VCaP (cell line): ENCODE data around the gene PGGHG.

Source experiments
- H3K27ac ChIP-seq: fragments of 450-650 bp; 2 replicates; pipeline ENCODE4 v1.5.1; 2017
- TF ChIP-seq, protein P1 (sequence below): fragments of 450-650 bp; conservative IDR thresholded peaks from 2 replicates; pipeline ENCODE4 v1.5.1; 2017; ENCODE audit warnings: mild to moderate bottlenecking, moderate library complexity

PGGHG gene

DNA sequence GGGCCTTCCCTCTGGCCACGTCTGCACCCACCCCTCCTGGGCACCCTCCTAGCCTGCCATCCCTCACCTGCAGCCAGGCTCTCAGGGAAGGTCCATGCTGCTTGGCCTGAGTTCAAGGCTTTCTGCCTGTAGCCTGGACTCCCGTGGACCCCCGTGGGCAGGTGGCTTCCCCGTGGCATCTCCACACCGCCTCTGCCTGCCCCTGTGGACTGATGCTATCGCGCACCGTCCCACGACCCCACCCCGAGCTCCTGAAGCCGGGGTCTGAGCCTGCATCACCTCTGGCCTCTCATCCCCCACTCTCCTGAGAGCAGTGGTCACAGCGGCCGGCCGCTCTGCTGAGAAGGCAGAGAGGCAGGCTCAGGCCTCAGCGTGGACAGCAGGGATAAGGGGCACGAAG is 5.9 kb downstream of the PGGHG start:
- H3K27ac ChIP-seq: no peak overlapping the region
- TF ChIP-seq, protein P1, sequence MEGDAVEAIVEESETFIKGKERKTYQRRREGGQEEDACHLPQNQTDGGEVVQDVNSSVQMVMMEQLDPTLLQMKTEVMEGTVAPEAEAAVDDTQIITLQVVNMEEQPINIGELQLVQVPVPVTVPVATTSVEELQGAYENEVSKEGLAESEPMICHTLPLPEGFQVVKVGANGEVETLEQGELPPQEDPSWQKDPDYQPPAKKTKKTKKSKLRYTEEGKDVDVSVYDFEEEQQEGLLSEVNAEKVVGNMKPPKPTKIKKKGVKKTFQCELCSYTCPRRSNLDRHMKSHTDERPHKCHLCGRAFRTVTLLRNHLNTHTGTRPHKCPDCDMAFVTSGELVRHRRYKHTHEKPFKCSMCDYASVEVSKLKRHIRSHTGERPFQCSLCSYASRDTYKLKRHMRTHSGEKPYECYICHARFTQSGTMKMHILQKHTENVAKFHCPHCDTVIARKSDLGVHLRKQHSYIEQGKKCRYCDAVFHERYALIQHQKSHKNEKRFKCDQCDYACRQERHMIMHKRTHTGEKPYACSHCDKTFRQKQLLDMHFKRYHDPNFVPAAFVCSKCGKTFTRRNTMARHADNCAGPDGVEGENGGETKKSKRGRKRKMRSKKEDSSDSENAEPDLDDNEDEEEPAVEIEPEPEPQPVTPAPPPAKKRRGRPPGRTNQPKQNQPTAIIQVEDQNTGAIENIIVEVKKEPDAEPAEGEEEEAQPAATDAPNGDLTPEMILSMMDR: no peak

DNA sequence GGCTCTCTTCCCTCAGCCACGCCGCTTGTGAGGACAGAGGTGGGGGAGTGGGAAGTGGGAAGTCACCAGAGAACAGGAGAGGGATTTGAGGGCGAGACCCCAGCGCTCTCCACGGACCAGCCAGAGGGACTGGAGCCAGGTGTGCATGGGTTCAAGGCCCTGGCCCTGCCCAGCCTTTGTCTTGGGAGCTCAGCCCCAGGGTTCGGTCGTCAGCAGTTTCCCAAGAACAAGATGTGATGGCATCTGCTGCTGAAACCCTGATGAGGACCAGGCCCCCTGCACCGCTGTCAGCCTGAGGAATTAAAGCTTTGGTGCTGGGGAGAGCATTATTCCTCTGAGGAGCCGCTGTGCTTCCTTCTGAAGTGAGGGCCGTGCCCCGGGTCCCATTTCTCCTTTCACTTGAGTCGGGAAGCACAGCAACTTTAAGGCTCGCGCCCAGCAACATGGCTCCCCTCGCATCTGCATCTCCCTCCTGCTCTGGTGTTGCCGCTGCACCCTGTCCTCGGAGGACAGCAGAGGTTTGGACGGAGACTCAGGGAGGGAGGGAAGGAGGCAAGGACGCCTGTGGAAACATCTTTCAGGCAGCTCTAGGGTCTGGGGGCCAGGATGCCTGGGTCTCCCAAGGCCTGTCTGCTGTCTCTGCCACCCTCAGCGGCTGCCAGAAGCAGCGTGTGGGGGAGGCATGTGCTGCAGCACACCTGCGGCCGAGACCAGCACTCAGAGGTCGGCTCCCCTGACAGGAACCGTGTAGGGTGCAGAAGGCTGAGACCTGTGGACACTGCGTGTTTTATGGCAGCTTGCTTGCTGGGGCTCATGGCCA is 6.6 kb downstream of the PGGHG start:
- TF ChIP-seq, protein P1: no peak
- no peak overlapping the region for H3K27ac ChIP-seq

DNA sequence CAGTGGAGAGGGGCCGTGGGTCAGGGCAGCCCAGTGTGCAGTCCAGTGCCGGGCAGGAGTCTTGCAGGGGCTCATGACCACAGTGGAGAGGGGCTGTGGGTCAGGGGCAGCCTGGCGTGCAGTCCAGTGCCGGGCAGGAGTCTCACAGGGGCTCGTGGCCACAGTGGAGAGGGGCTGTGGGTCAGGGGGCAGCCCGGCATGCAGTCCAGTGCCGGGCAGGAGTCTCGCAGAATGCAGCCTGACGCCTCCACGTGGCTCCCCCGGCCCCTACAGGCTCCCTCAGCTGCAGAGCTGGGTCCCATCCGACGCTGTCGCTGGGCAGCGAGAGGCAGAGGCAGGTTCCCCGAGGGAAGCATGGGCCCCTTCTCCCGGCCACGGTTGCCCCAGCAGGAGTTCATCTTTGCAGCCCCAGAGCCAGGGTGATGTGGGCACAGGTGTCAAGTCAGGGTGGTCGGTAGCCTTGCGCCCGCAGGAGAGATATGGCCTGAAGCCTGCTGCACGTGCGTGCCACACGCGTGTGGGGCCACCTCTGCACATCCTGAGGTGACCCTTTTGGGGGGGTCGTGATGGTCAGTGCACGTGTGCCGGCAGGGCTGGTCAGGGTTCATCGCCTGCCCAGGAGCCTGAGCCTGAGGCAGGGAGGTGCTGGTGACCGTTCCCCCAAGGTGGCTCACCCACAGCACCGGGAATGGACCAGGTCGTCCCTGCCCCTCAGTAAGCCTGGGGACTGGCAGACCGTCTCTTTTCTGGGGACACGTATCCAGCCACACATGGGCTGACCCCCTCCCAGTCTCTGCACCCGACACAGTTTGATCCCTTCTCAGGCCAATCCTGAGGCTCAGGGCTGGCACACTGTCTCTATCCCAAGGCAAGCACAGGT is 7.5 kb downstream of the PGGHG start:
- no peak overlapping the region for H3K27ac ChIP-seq
- TF ChIP-seq, protein P1: no peak

DNA sequence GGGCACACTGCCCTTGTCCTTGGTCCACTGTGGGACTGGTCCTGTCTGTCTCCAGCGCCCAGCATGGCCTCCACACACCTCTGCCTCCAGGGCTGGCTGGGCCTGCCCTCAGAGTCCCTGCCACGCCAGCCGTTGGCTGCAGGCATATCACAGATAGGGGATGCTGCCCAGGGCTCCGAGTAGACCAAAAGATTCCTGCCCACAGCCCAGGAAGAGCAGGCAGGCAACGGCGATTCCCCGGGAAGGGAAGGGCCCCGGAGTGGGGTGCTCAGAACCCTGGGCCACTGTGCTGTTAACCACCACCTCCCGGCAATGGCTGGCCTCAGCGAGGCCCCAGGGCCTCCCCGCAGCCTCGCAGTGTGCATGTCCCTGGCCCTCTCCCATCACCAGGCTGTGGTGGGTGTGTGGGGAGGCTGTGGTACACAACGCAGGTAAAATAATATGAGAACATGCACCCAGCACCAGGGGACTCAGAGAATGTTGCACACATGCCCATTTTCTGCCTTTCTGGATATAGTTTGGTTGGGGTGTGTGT is 8.2 kb downstream of the PGGHG start:
- H3K27ac ChIP-seq: no peak overlapping the region
- TF ChIP-seq, protein P1: no peak

- TF ChIP-seq, protein P1: no peak
- no peak overlapping the region for H3K27ac ChIP-seq
These were observed 8.9 kb downstream of the PGGHG start for GRCh38 chr11:297586-298405.

DNA sequence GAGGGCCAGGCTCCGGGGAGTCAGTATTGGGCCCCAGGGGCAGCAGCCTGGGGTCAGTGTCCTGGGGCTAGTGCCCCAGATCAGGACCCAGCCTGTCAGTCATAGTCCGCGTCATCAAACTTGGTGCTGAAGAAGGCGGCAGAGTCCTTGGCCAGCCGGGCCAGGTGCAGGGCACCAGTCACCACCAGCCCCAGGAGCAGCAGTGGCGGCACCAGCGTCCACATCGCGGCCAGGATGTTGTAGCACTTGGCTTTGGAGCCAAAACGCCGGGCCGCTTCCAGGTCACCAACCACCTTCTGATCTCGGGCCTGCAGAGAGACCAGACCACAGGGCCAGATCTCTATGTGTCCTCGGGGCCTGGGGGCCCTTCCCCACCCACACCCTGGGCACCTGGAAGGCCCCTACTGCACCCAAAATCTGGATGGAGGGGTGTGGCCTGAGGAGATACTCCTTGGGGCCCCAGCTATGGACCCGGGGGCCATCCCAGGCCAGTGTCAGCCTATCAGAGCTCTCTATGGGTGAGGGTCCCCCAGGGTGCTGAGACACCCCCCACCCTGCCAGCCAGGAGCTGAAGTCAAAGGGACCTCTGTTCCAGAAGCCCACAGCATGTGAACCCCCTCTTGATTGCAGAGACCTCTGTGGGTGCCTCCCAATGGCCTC is 9.6 kb downstream of the PGGHG start:
- H3K27ac ChIP-seq: no peak overlapping the region
- TF ChIP-seq, protein P1: no peak
